OCI-LY1 (cell line): ENCODE results near the gene ZBTB7C.

Experiments used
- H2AFZ ChIP-seq: fragments of 200-600 bp; sonication (generic), shearing (Covaris generic); 2 replicates; pipeline ENCODE4 v1.6.0; 2014; ENCODE audit warnings: antibody characterized with exemption, mild to moderate bottlenecking, low read length
- H3F3A ChIP-seq: fragments of 200-600 bp; sonication (generic), shearing (Covaris generic); 2 replicates; pipeline ENCODE4 v1.6.0; 2014; ENCODE audit warnings: mild to moderate bottlenecking, antibody characterized with exemption, low read length, moderate library complexity; ENCODE audit not compliant: insufficient read depth
- H3K27ac ChIP-seq: fragments of 200-600 bp; sonication (generic); 2 replicates; pipeline ENCODE4 v1.5.1; 2014; ENCODE audit warnings: low read length, mixed run types, mild to moderate bottlenecking, low read depth; ENCODE audit not compliant: poor library complexity, severe bottlenecking
- H3K27me3 ChIP-seq: fragments of 200-600 bp; sonication (generic); 2 replicates; pipeline ENCODE4 v1.6.0; 2014; ENCODE audit warnings: antibody characterized with exemption, mild to moderate bottlenecking, low read length, moderate library complexity; ENCODE audit not compliant: insufficient read depth
- H3K36me3 ChIP-seq: fragments of 200-600 bp; sonication (generic); 2 replicates; pipeline ENCODE4 v1.6.1; 2014; ENCODE audit warnings: mild to moderate bottlenecking, antibody characterized with exemption, low read length, moderate library complexity, mixed read lengths; ENCODE audit not compliant: insufficient read depth
- H3K4me1 ChIP-seq: fragments of 200-600 bp; sonication (generic); 2 replicates; pipeline ENCODE4 v1.5.1; 2014; ENCODE audit warnings: mild to moderate bottlenecking, low read length, moderate library complexity; ENCODE audit not compliant: insufficient read depth, severe bottlenecking
- H3K4me2 ChIP-seq: fragments of 200-600 bp; sonication (generic), shearing (Covaris generic); 2 replicates; pipeline ENCODE4 v1.6.1; 2014; ENCODE audit warnings: low read length
- H3K4me3 ChIP-seq: fragments of 200-600 bp; sonication (generic); 2 replicates; pipeline ENCODE4 v1.5.1; 2014; ENCODE audit warnings: low read length, low read depth, mild to moderate bottlenecking, mixed read lengths; ENCODE audit not compliant: poor library complexity, severe bottlenecking
- H3K79me2 ChIP-seq: fragments of 200-600 bp; shearing (Covaris generic); 2 replicates; pipeline ENCODE4 v1.6.1; 2016; ENCODE audit warnings: mixed run types, low read length, mixed read lengths; ENCODE audit not compliant: insufficient read depth
- H3K9ac ChIP-seq: fragments of 200-600 bp; sonication (generic), shearing (Covaris generic); 2 replicates; pipeline ENCODE4 v1.6.1; 2014; ENCODE audit warnings: mild to moderate bottlenecking, low read length, mixed read lengths
- H3K9me2 ChIP-seq: fragments of 200-600 bp; sonication (generic), shearing (Covaris generic); 2 replicates; pipeline ENCODE4 v1.6.1; 2014; ENCODE audit warnings: low read depth, mild to moderate bottlenecking, low read length, mixed read lengths
- H3K9me3 ChIP-seq: fragments of 200-600 bp; shearing (Covaris generic); 2 replicates; pipeline ENCODE4 v1.6.1; 2014; ENCODE audit warnings: low read length, mixed read lengths
- H4K20me1 ChIP-seq: fragments of 200-600 bp; sonication (generic), shearing (Covaris generic); 2 replicates; pipeline ENCODE4 v1.6.0; 2016; ENCODE audit warnings: mild to moderate bottlenecking, low read length; ENCODE audit not compliant: insufficient read depth
- CTCF ChIP-seq: fragments of 200-600 bp; sonication (generic), shearing (Covaris generic); IDR thresholded peaks from 2 replicates; pipeline ENCODE4 v1.5.1; 2017; ENCODE audit warnings: mild to moderate bottlenecking, antibody characterized with exemption, low read length, moderate library complexity, mixed read lengths
- EZH2 ChIP-seq: fragments of 200-600 bp; sonication (generic), shearing (Covaris generic); IDR thresholded peaks from 2 replicates; pipeline ENCODE4 v1.8.0; 2017; ENCODE audit warnings: borderline replicate concordance, mixed run types, mild to moderate bottlenecking, antibody characterized with exemption, low read length, moderate library complexity, mixed read lengths

The ZBTB7C gene

GRCh38 chr18:48155856-48156255 lies 253.3 kb downstream of the ZBTB7C start:
- Histone ChIP-seq H3K79me2 (no peaks in the 10 kb centered on the region), H3K9me3 (no peaks in the 10 kb centered on the region), H3K27ac (no peak overlapping the region), H3K9me2 (no peaks in the 10 kb centered on the region), H2AFZ (no peak overlapping the region), H3K4me2 (no peak overlapping the region), H3K9ac (no peak overlapping the region), H3K4me3 (no peak overlapping the region), H3K36me3 (no peaks in the 10 kb centered on the region), H3F3A (no peaks in the 10 kb centered on the region), H3K4me1 (no peaks in the 10 kb centered on the region), H3K27me3 (no peaks in the 10 kb centered on the region; the same call in 1 of the 2 replicates), H4K20me1 (no peaks in the 10 kb centered on the region)
- no peak for TF ChIP-seq CTCF
- TF ChIP-seq EZH2 = no peak

- Histone ChIP-seq H3K4me1 (no peaks in the 10 kb centered on the region), H3K27ac (no peak overlapping the region), H3K79me2 (no peaks in the 10 kb centered on the region), H3K36me3 (no peaks in the 10 kb centered on the region), H3K9me2 (no peaks in the 10 kb centered on the region), H2AFZ (no peak overlapping the region), H3K4me2 (no peak overlapping the region), H3K27me3 (no peaks in the 10 kb centered on the region; the same call in 1 of the 2 replicates), H3K4me3 (no peak overlapping the region), H3K9me3 (no peaks in the 10 kb centered on the region), H4K20me1 (no peaks in the 10 kb centered on the region), H3K9ac (no peak overlapping the region), H3F3A (no peaks in the 10 kb centered on the region)
- TF ChIP-seq CTCF (no peak), EZH2 (no peak)
These were observed 254.4 kb downstream of the ZBTB7C start for GRCh38 chr18:48154828-48155227.

GRCh38 chr18:48153613-48154481 lies 255.3 kb downstream of the ZBTB7C start:
- TF ChIP-seq CTCF (no peak), EZH2 (no peak)
- Histone ChIP-seq H3K27me3 (no peaks in the 10 kb centered on the region; the same call in 1 of the 2 replicates), H3K27ac (no peak overlapping the region), H3K4me2 (no peak overlapping the region), H3K79me2 (no peaks in the 10 kb centered on the region), H3K4me3 (no peak overlapping the region), H3F3A (no peaks in the 10 kb centered on the region), H2AFZ (no peak overlapping the region), H3K36me3 (no peaks in the 10 kb centered on the region), H4K20me1 (no peaks in the 10 kb centered on the region), H3K4me1 (no peaks in the 10 kb centered on the region), H3K9me2 (no peaks in the 10 kb centered on the region), H3K9ac (no peak overlapping the region), H3K9me3 (no peaks in the 10 kb centered on the region)
